ENCODE results near the gene DST.
"Not testable (repeated sequence)": the region's sequence is repeated elsewhere in the genome, so short reads cannot be mapped to it uniquely, and the experiment has no call there.

Gene DST

DNA sequence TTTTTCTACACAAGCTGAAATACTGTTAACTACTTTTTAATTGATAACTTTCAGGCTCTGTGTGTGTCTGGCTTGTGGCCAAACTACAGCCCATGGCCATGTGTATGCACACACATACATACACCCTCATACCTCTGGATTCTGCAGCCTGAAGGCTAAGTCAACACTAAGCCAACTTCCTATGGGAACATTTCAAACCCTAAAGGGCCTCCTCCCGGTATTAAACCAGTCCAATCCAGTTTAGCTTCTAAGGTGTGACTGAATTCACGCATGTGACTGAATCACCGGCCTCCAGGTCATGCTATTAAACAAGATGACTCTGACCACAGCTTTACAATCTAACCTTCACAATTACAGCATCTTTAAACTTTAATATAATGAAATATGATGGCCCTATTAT is 20.7 kb upstream of the DST start:
- DNase-seq (ENCODE audit: low read depth) = no peak

GRCh38 chr6:56661338-56661737 is 18.6 kb upstream of the DST start:
- not testable (repeated sequence) for DNase-seq (ENCODE audit: low read depth)

GRCh38 chr6:56660381-56660730 is 17.7 kb upstream of the DST start:
- no peak for DNase-seq (ENCODE audit: low read depth)

DNA sequence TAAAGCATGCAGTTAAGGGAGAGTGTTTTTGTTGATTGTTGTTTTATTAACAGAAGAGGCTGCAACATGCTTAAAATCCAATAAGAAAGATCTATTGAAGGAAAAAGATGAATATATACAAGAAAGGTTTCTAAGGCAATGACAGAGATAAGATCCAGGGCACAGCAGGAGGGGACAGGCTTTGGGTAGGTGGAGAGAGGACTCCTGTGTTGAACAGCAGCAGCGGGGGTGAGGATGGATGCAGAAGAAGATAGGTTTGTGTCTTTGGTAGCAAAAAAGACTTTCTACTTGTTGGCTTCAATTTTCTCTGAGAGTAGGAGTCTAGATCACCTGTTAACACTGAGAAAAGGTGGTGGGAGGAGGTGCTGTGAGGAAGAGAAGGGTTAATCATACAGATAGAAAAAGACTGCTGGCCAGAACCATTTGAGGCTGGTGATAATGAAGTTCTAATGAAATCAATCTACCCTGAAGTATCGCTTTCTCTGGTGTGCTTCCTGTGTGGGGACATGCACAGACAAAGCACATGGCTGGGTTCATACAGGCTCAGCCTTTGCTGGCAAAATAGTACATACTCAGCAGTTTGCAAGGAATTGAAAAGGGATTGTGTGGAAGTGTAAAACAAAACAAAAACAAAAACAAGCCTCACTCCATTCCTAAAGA is 17.2 kb upstream of the DST start:
- no peak for DNase-seq (ENCODE audit: low read depth)

GRCh38 chr6:56658326-56658725 is 15.6 kb upstream of the DST start:
- DNase-seq (ENCODE audit: low read depth) = no peak

DNA sequence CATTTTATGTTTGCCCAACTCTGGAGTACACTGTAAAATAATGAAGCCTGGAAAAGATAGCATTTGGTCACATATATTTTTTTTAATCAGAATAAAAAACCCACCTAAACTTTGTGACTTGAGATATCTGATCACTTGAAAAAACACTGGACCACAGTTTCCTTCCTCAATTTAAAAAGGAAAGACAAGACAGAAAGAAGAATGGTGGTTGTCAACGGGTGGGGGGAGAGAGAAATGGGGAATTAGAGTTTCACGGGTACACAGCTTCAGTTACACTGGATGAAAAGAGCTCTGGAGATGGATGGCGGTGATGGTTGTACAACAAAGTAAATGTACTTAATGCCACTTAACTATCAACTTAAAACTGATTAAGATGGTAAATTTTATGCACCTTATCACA is 14.7 kb upstream of the DST start:
- no peak for DNase-seq (ENCODE audit: low read depth)

GRCh38 chr6:56656466-56656865 is 13.8 kb upstream of the DST start:
- DNase-seq (ENCODE audit: low read depth) = no peak

DNA sequence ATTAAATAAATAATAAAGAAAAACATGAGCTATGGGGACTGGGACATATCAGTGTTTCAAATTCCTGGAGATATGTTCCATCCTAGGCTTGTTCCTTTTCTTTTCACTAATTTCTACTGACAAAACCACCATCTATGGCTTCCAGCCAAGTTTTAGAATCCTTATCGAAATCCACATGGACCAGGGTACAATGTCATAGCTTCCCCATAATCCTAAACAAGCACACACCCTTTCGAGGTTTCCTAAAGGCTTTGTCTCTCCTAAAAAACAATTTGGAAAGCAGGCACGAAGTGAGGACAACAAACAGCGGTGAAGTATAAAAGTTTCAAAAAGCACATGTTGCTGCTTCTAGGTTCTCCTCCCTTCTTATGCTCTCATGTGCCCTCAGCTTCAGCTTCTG is 13.3 kb upstream of the DST start:
- DNase-seq (ENCODE audit: low read depth) = no peak

- DNase-seq (ENCODE audit: low read depth) = no peak
These were observed 12.6 kb upstream of the DST start for GRCh38 chr6:56655249-56655648.

DNA sequence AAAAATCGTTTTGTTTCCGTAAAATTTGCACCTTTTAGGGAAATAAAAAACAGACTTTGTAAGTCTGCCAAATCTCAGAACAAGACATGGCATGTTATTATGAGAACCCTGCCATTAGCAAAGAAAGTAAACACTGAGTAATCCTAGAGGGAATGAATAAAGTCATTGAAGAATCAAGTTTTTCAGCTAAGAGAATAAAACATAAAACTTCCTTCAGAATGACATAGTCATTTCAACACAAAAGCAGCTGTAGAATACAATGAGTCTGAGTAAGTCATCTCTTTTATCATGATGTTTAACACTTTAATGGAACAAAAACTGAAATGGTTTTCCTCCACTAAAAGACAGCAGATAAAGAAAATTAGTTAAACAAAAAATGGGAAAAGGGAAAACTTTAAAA is 10.3 kb upstream of the DST start:
- DNase-seq (ENCODE audit: low read depth) = no peak

DNA sequence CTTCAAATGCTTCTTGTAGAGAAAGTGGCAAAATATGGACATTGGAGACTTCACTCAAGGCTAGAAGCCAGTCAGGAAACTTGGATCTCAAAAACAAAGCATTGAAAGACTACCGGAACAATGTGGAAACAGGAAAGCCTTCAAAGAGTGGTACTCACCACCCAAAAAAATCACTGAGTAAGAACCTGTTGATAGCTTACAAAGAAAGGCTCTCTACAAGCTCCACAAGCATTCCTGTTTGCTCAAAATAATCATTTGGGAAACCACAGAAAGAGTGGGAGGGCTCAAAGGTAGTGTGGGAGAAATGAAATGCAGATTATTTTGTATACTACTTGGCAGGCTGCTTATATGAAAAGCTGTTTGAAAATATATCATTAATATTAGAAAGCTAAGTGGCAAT is 9.5 kb upstream of the DST start:
- no peak for DNase-seq (ENCODE audit: low read depth)

- no peak for DNase-seq (ENCODE audit: low read depth)
These were observed 7.5 kb upstream of the DST start for GRCh38 chr6:56650191-56650590.

GRCh38 chr6:56649782-56650181 is 7.1 kb upstream of the DST start:
- no peak for DNase-seq (ENCODE audit: low read depth)

GRCh38 chr6:56649053-56649769 is 6.5 kb upstream of the DST start:
- no peak for DNase-seq (ENCODE audit: low read depth)

- no peak for DNase-seq (ENCODE audit: low read depth)
These were observed 4.6 kb upstream of the DST start for GRCh38 chr6:56647172-56647762.

- no peak for DNase-seq (ENCODE audit: low read depth)
These were observed 1.7 kb upstream of the DST start for GRCh38 chr6:56644366-56644765.

DNA sequence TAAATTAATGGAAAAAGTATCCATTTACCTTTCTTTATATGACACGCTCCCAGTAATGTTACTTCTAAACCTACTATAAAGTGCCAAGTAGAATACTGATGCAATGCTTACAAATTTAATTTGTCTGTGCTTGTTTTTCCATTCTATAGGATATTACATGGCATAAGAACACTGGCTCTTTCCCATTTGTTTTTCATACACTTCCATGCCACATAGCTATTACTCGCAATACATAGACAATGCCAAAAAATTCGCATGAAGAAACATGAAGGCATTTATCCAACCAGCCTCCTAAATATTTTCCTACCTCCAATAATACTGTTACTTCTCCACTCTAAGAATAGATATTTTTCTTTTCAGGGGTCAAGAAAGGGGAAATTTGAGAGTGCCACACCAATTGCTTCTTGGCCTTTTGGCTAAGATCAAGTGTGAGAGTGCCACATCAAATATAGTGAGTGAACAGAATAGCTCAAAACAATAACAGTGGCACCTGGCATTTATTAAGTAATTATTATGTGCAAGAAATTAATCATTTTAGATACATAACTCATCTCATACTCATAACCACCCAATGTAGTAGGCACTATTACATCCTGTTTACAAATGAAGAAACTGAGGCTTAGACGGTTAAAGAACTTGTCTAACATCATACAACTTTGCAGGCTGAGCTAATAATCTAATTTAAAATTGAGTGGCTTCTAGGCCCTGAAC is 845 bp upstream of the DST start:
- DNase-seq (ENCODE audit: low read depth) = no peak

GRCh38 chr6:56640374-56640773 is 2.3 kb downstream of the DST start:
- DNase-seq (ENCODE audit: low read depth) = no peak

DNA sequence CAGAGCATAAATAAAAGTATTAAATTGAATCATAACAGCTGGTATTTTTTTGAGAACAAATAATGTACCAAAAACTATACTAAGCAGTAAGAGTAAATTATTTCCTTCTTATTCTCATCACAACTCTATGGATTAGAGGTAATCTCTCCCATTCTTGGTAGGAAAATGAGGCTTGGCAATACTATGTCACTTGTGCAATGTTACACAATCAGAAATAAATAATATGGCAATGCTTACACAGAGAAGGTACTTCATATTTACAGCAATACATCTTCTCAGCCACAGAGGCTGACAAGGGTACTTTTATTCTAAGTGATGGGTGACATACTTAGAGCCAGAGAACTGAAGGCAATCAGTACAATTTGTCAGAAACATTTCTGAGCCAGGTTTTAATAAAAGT is 3.9 kb downstream of the DST start:
- no peak for DNase-seq (ENCODE audit: low read depth)

GRCh38 chr6:56637640-56638039 is 5.0 kb downstream of the DST start:
- peak; percentile 33 for DNase-seq (ENCODE audit: low read depth)

GRCh38 chr6:56628105-56628504 is 14.6 kb downstream of the DST start:
- no peak for DNase-seq (ENCODE audit: low read depth)

- DNase-seq (ENCODE audit: low read depth) = no peak
These were observed 17.3 kb downstream of the DST start for GRCh38 chr6:56625356-56625755.

GRCh38 chr6:56624728-56625069 is 18.0 kb downstream of the DST start:
- DNase-seq (ENCODE audit: low read depth) = no peak
